KOPT-K1 (cell line): ENCODE data around the gene VGLL4.

Source experiments
- H3K27ac ChIP-seq: fragments of 200-600 bp; sonication (generic); 2 replicates; pipeline ENCODE4 v1.5.1; 2016; ENCODE audit warnings: antibody characterized with exemption, mild to moderate bottlenecking, low read depth, low read length; ENCODE audit not compliant: poor library complexity, severe bottlenecking
- H3K36me3 ChIP-seq: fragments of 200-600 bp; sonication (generic); 2 replicates; pipeline ENCODE4 v1.5.1; 2017; ENCODE audit warnings: antibody characterized with exemption, mild to moderate bottlenecking, low read length, moderate library complexity; ENCODE audit not compliant: insufficient read depth
- H3K9me3 ChIP-seq: fragments of 200-600 bp; sonication (generic); 2 replicates; pipeline ENCODE4 v1.5.1; 2017; ENCODE audit warnings: antibody characterized with exemption, low read length, mild to moderate bottlenecking; ENCODE audit not compliant: insufficient read depth, poor library complexity, severe bottlenecking

VGLL4 gene

GRCh38 chr3:11624704-11625375 lies 18.9 kb downstream of the VGLL4 start:
- H3K36me3 ChIP-seq, result no peaks in the 10 kb centered on the region
- no peaks in the 10 kb centered on the region for H3K9me3 ChIP-seq
- H3K27ac ChIP-seq, result peak overlapping the region; percentile 6

DNA sequence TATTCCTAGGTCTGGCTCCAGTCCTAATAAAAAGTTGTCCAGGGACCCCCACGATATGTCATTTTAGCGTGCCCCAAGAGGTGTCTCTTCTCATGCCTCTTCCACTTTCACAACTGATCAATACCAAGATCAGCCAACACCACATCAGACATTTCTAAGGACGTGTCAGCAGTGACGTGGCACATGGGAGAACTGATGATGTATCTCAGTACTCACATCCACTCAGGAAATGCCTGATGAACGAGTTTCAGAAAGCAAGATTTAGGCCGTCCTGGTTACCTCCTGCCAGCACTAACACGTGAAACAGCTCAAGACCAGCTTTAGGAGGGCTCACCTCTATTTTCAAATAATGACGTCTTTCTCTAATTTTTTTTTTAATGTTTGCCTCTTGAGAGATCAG lies 19.6 kb downstream of the VGLL4 start:
- Histone ChIP-seq H3K36me3 (no peaks in the 10 kb centered on the region), H3K9me3 (no peaks in the 10 kb centered on the region), H3K27ac (peak overlapping the region; percentile 6)

DNA sequence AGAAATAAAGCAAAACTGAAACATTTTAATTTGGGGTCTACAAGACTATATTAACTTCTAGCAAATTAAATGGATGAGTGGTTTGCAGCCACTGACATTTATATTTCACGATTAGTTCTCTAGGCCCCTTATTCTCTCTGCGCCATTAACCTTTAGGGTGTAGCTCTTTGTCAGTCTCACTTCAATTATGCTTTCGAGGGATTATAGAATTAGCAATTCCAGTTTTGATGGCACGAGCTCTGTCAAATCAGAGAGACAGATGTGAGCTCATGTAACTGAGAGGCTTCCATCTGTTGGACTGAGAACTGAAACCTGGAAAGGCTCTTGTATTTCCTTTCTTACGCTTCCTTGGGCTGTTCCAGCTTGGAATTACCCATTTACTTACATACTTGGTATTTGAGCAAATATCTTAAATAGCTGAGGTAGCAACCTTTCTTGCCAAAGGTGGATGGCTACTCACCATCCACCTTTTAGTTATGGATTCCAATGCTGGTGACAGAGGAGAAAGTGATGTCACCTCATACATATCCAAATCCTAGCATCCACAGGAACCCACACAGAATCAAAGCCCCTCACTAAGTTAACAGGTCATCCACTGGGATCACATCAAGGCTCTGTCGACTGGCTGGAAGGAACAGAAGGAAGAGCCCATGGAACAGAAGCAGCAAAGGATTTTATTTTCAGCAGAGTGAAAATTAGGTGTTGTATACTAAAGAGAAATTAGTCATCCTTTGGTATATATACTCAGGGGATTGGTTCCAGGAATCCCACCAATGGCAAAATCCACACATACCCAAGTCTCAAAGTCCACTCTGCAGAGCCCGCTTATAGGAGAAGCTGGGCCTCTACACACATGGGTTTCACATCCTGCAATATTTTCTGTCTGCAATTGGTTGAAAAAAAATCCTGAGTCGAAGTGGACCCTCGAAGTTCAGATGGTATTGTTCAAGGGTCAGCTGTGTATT lies 20.8 kb downstream of the VGLL4 start:
- Histone ChIP-seq H3K36me3 (no peaks in the 10 kb centered on the region), H3K27ac (no peak overlapping the region), H3K9me3 (no peaks in the 10 kb centered on the region)

DNA sequence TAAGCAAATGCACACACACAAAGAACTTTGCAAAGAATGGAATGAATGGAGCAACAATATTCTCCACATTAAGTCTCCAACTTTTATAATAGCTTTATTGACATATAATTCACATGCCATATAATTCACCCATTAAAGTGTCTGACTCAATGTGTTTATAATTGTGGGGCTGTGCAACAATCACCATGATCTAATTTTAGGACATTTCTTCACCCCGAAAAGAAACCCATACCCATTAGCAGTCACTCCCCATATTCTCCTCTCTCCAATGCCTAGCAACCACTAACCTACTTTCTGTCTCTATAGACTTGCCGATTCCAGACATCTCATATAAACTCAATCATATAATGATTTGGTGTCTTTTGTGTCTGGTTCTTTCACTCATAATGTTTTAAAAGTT lies 22.6 kb downstream of the VGLL4 start:
- H3K27ac ChIP-seq, result no peak overlapping the region
- H3K36me3 ChIP-seq, result no peaks in the 10 kb centered on the region
- H3K9me3 ChIP-seq, result no peaks in the 10 kb centered on the region

DNA sequence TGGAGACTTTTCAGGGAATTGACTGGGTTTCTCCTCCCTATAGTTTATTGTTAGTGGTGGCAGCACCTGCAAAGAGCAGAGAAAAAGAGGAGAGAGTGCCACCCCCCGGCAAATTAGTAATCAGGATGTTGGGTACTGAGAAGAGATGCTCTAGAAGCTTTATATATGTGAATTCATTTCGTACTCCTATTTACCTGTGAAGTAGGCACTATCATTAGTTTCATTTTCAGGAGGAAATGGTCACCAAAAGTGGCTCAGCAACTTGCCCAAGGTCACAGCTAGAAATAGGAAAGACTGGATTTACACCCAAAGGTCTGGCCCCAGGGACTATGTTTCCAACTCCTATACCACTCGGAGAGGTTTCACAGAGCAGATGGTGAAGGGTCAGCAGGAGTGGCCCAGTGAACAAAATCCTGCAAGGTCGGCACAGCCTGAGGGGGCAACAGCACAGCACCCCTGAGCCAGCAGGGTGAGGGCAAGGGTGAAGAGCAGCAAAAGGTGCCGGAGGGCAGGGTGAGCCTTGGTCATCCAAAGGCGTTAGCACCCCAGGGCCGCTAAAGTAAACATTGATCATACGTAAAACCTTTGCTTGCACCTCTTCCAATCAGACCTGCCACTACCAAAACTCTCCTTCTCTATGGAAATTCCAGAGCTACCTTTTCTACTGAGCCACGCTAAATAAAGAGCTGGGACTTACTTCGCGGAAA lies 23.6 kb downstream of the VGLL4 start:
- Histone ChIP-seq H3K36me3 (no peaks in the 10 kb centered on the region), H3K27ac (no peak overlapping the region), H3K9me3 (no peaks in the 10 kb centered on the region)

DNA sequence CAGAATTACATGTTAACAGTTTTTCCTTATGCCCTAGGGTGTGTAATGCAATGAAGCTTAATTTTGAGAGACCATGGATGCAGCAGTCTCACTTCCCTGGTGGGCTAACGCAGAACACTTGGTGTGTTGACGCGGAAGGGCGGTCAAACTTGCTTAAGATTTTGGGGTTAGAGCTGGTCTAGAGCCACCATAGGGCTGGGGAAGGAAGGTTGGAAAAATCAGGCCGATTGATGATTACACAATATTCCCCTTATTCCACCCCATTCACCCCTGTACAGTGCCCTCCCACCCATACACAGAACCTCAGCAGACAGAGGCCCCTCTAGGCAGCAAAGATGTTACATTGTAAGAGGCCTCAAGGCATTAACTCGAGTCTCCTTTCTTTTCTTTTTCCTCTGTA lies 24.3 kb downstream of the VGLL4 start:
- Histone ChIP-seq H3K27ac (no peak overlapping the region), H3K36me3 (0 out of 2 replicates have a peak, but pooled peaks cover under 1% of the 10 kb centered on the region), H3K9me3 (no peaks in the 10 kb centered on the region)

GRCh38 chr3:11618904-11619303 lies 24.8 kb downstream of the VGLL4 start:
- Histone ChIP-seq H3K9me3 (no peaks in the 10 kb centered on the region), H3K36me3 (0 out of 2 replicates have a peak, but pooled peaks cover 5% of the 10 kb centered on the region), H3K27ac (no peak overlapping the region)

DNA sequence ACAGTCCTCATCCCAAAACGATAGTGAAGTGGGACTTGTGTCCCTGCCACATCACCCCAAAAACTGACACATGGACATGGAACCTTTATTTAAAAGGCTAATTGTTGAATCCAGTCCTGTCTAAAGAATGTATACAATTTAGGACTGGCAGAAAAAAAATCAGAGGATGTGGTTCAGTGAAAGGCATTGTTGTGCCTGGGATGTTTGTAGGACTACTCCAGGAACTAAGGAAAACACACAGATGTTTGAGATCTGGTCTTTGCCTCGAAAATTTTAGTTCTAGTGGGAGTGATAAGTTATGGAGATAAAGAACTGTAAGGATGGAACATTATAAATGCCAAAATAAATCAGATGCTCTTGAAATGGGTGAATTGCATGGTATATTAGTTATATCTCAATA lies 27.2 kb downstream of the VGLL4 start:
- H3K27ac ChIP-seq, result no peak overlapping the region
- no peaks in the 10 kb centered on the region for H3K9me3 ChIP-seq
- H3K36me3 ChIP-seq, result peaks cover 19% of the 10 kb centered on the region; the same call in 1 of the 2 replicates

GRCh38 chr3:11613851-11614487 lies 29.7 kb downstream of the VGLL4 start:
- Histone ChIP-seq H3K36me3 (peaks cover 30% of the 10 kb centered on the region; the same call in 1 of the 2 replicates), H3K27ac (no peak overlapping the region), H3K9me3 (no peaks in the 10 kb centered on the region)

DNA sequence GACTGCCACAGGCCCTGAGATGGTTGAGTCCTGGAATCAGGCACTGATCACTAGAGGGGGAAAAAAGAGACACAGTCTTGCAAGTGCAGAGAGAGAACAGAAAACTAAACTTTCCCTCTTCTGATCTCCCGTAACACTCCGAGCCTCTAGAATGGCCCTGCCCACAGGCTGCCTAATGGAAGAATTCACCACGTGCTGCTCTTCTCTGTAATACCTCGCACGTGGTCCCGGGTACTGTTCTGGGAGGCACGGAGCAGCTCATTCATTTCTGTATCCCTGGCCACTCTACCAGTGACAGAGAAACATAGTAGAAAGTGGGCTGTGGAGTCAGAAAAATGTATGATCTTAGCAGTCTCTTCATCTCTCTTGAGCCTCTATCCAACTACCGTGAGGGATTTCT lies 30.4 kb downstream of the VGLL4 start:
- Histone ChIP-seq H3K9me3 (no peaks in the 10 kb centered on the region), H3K36me3 (peaks cover 30% of the 10 kb centered on the region; the same call in 1 of the 2 replicates), H3K27ac (no peak overlapping the region)

DNA sequence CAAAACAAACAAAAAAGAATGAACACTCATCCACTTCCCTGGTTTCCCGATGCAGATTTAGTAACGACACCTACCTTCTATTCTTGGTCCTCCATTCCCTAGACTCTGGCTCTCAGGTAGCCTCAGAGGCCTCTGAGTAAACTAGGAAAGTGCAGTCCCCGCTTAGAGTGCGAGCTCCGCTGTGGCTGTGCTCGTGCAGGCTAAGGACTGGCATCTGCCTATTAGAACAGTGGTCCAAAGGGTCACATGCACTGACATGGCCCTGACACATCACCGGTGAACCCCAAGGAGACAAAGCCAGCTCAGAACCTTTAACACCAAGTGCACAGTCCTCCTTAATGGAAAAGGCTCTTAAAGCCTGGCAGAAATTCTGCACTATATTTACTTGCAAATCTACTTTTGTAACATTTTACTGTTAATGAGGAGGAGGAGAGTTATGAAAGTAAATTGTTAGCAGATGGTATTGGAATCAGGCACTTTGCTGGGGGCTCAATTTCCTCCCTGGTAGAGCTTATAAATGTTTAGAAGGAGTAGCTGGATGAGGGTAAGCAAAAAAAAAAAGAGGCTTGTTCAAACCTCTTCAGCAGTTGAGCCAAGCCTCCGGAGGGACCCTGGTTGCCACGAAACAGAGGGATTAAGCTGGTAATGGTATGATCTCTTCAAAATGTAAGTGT lies 31.1 kb downstream of the VGLL4 start:
- peaks cover 30% of the 10 kb centered on the region; the same call in 1 of the 2 replicates for H3K36me3 ChIP-seq
- no peaks in the 10 kb centered on the region for H3K9me3 ChIP-seq
- H3K27ac ChIP-seq, result no peak overlapping the region

- Histone ChIP-seq H3K36me3 (peaks cover 30% of the 10 kb centered on the region; the same call in 1 of the 2 replicates), H3K27ac (no peak overlapping the region), H3K9me3 (no peaks in the 10 kb centered on the region)
These were observed 32.3 kb downstream of the VGLL4 start for GRCh38 chr3:11611341-11611799.

GRCh38 chr3:11610700-11611275 lies 32.9 kb downstream of the VGLL4 start:
- peaks cover 30% of the 10 kb centered on the region; the same call in 1 of the 2 replicates for H3K36me3 ChIP-seq
- H3K27ac ChIP-seq, result no peak overlapping the region
- no peaks in the 10 kb centered on the region for H3K9me3 ChIP-seq
